ENCODE data around the gene SLIT3.

GRCh38 chr5:168898247-168898911, 402.6 kb downstream of the SLIT3 start:
- TF ChIP-seq POLR2A (IDR thresholded peaks at IDR 0.05; ENCODE audit: low read length): no peak
- TF ChIP-seq GATA1 (IDR thresholded peaks at IDR 0.05; ENCODE audit: low read depth, low read length): no peak

Data from erythroblast (primary cell).